Progenitor cell of endocrine pancreas (in vitro differentiated cells): ENCODE results near the gene CARMIL3. TPM values are rescaled to one million over a fixed set of nuclear protein-coding genes. Genes with fewer than 3 reads are reported as not detected.

Experiments used
- DNase-seq: peaks from one replicate; pipeline ENCODE4 v3.0.0; 2021; ENCODE audit warnings: low spot score; ENCODE audit not compliant: unreplicated experiment
- H3K27ac Mint-ChIP-seq: 2 replicates; pipeline ENCODE4 v1.8.0; 2021; ENCODE audit warnings: mild to moderate bottlenecking, moderate library complexity, mixed read lengths
- H3K27me3 Mint-ChIP-seq: 2 replicates; pipeline ENCODE4 v1.8.0; 2021; ENCODE audit warnings: mixed read lengths
- H3K36me3 Mint-ChIP-seq: 2 replicates; pipeline ENCODE4 v1.8.0; 2022; ENCODE audit warnings: mixed read lengths; ENCODE audit not compliant: insufficient read depth
- H3K4me1 Mint-ChIP-seq: 2 replicates; pipeline ENCODE4 v1.8.0; 2021; ENCODE audit warnings: low read depth, mixed read lengths
- H3K4me3 Mint-ChIP-seq: 2 replicates; pipeline ENCODE4 v1.8.0; 2021; ENCODE audit warnings: low read depth, mild to moderate bottlenecking, moderate library complexity, mixed read lengths
- H3K9me3 Mint-ChIP-seq: 2 replicates; pipeline ENCODE4 v1.8.0; 2021; ENCODE audit warnings: low read depth, mixed read lengths
- CTCF ChIP-seq: fragments of 200-600 bp; sonication (generic); IDR thresholded peaks from one replicate; pipeline ENCODE4 v1.5.0; 2021; ENCODE audit warnings: antibody characterized with exemption, mild to moderate bottlenecking; ENCODE audit not compliant: unreplicated experiment
- total RNA-seq: library from RNA; stranded (reverse); gene quantifications from 2 replicates; pipeline ENCODE4 v1.2.1, GENCODE V29; 2021

The CARMIL3 gene
- total RNA-seq, 1 donor from 2014 or later, result 4.9 TPM

DNA sequence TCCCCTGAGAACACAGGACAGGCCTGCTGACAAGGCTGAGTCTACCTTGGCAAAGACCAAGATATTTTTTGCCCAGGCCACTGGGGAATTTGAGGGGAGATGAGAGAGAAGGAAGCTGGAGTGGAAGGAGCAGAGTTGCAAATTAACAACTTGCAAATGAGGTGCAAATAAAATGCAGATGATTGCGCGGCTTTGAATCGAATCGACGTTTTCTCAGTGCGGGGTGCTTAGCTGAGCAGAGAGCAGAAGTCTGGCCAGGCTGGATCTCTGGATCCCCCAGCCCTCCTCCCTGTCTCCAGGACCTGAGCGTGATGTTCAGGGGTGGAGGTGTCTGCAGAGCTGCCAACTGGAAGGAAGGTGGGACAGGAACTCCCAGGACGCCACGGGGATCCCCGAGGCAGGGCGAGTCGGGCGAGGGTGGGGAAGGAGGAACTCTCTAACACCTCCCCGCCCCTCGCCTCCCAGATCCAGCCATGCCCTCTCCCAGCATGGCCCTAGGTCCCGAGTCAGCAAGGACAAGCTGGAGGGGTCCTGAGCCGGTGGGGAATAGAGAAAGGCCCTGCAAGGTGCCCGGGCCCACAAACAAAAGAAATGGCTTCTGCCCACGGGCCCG lies 527 bp upstream of the CARMIL3 start:
- no peaks in the 10 kb centered on the region for H3K9me3 Mint-ChIP-seq
- no peaks in the 10 kb centered on the region for H3K36me3 Mint-ChIP-seq
- H3K27me3 Mint-ChIP-seq, result peaks cover 19% of the 10 kb centered on the region
- TF ChIP-seq CTCF, result no peak
- no peak for DNase-seq
- H3K4me3 Mint-ChIP-seq, result peak overlapping the region; percentile 70
- H3K27ac Mint-ChIP-seq, result peak overlapping the region; percentile 88
- H3K4me1 Mint-ChIP-seq, result peaks cover 12% of the 10 kb centered on the region

DNA sequence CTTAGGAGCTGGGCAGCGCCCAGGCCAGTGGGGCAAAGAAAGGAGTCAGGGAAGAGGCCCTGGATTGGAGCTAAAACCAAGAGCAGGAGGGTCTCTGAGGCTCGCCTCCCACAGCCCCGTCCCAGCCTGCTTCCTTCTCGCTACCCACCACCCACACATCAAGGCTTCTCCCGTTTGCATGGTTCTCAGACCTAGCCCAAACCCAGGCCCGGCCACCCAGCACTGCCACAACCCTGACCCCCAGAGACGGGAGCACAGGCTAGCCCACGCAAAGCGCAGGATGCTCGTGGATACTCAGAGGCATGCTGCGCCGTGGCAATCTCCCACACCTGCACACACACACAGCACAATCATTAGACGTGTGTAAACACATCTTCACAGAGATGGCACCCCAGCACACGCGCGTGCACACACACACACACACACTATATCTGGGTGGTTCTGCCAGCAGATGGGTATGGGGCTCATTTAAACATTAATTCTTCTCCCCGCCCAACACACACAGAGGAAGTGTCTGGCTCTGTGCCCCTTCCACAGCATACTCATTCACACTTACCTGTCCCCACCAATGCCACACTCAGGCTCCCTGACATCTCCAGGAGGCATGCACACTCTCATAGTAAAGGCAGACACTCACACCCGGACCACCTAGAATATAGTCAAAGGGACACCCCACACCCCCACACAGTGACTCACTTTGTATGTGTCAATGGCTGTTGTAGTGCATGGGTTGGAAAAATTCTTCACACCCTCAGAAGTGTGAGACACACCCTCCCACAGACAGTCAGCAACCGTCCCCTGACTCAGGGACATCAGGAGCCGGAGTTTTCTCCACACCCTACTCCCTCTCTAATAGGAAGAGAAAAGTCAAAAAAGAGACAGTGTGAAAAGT lies 1.1 kb downstream of the CARMIL3 start:
- Mint-ChIP-seq H3K36me3 (no peaks in the 10 kb centered on the region), H3K4me3 (peak overlapping the region; percentile 71), H3K4me1 (peaks cover 12% of the 10 kb centered on the region), H3K9me3 (no peaks in the 10 kb centered on the region), H3K27ac (no peak overlapping the region), H3K27me3 (peaks cover 19% of the 10 kb centered on the region)
- TF ChIP-seq CTCF, result no peak
- DNase-seq, result no peak

DNA sequence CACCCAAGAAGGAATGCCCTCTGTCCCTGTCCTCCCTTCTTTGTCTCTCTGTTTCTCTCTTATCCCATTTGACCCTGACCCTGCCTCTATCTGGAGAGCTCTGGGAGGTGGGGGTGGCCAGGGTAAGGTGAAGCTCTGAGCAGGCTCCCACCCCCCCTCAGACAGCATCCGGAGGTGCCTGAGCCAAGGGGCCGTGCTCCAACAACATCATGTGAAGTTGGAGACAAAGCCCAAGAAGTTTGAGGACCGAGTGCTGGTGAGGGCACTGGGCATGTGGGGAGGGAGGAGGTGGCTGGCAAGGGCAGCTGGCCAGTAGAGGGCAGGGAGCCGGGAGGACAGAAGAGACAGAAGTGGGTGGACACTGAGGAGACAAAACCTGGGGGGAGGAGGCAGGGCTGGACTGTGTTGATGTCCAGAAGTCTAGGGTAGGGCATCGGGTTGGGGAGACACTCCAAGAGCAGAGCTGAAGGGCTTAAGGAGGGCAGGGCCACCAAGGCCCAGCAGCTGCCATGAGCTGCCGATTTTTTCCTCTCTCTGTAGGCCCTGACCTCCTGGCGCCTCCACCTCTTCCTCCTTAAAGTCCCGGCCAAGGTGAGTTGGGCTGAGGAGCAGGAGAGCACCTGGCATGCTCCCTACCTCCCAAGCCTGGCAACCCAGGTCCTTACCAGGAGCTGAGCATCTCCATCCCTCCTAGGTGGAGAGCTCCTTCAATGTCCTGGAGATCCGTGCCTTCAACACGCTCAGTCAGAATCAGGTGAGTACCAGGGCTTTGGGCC lies 1.9 kb downstream of the CARMIL3 start:
- no peak for TF ChIP-seq CTCF
- no peak for DNase-seq
- Mint-ChIP-seq H3K27me3 (peaks cover 18% of the 10 kb centered on the region), H3K36me3 (no peaks in the 10 kb centered on the region), H3K9me3 (no peaks in the 10 kb centered on the region), H3K4me1 (peaks cover 12% of the 10 kb centered on the region), H3K4me3 (peak overlapping the region; percentile 71), H3K27ac (no peak overlapping the region)

DNA sequence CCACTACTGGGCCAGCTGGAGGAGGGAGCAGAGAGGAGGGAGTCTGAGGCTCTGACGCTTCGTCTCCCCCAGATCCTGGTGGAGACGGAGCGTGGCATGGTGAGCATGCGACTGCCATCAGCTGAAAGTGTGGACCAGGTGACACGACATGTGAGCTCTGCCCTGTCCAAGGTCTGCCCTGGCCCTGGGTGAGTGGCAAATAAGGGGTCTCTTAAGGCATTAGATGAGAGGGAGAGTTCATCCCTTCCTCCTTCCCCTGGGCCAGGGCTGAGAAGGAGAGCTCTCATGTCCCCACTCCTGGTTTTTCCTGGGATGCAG lies 2.5 kb downstream of the CARMIL3 start:
- peaks cover 12% of the 10 kb centered on the region for H3K4me1 Mint-ChIP-seq
- H3K27ac Mint-ChIP-seq, result no peak overlapping the region
- no peak overlapping the region for H3K4me3 Mint-ChIP-seq
- no peak for DNase-seq
- no peak for TF ChIP-seq CTCF
- peaks cover 15% of the 10 kb centered on the region for H3K27me3 Mint-ChIP-seq
- H3K36me3 Mint-ChIP-seq, result no peaks in the 10 kb centered on the region
- H3K9me3 Mint-ChIP-seq, result no peaks in the 10 kb centered on the region

- no peak overlapping the region for H3K27ac Mint-ChIP-seq
- peaks cover 12% of the 10 kb centered on the region for H3K4me1 Mint-ChIP-seq
- no peak for DNase-seq
- peaks cover 15% of the 10 kb centered on the region for H3K27me3 Mint-ChIP-seq
- H3K4me3 Mint-ChIP-seq, result peak overlapping the region; percentile 26
- H3K36me3 Mint-ChIP-seq, result no peaks in the 10 kb centered on the region
- no peaks in the 10 kb centered on the region for H3K9me3 Mint-ChIP-seq
- no peak for TF ChIP-seq CTCF
These were observed 2.8 kb downstream of the CARMIL3 start for GRCh38 chr14:24054646-24055045.
